Astrocyte (in vitro differentiated cells and primary cell): ENCODE data around the gene ICE1.

Experiments used
- CTCF ChIP-seq: IDR thresholded peaks from 2 replicates; pipeline ENCODE4 v1.5.1; 2011; ENCODE audit warnings: low read depth, mild to moderate bottlenecking, inconsistent platforms, low read length, moderate library complexity; ENCODE audit not compliant: insufficient read depth
- EZH2 ChIP-seq: IDR thresholded peaks from 2 replicates; pipeline ENCODE4 v1.6.1; 2012; ENCODE audit warnings: mild to moderate bottlenecking, low read length, inconsistent platforms; ENCODE audit not compliant: insufficient read depth

GRCh38 chr5:5481633-5482032, 59.2 kb downstream of the ICE1 start:
- TF ChIP-seq CTCF: no peak
- TF ChIP-seq EZH2: no peak
